CD4-positive, alpha-beta T cell treated with Interleukin-21 for 1 hour (primary cell): ENCODE measurements around the gene NDUFB6.
"Not testable (repeated sequence)": the region's sequence is repeated elsewhere in the genome, so short reads cannot be mapped to it uniquely, and the experiment has no call there.

ENCODE experiments used
- DNase-seq: peaks from one replicate; pipeline ENCODE4 v3.0.0-alpha.2; 2020

NDUFB6 gene

GRCh38 chr9:32570262-32570661, 2.7 kb downstream of the NDUFB6 start:
- no peak for DNase-seq

- no peak for DNase-seq
Measured at GRCh38 chr9:32566770-32567169, 6.2 kb downstream of the NDUFB6 start.

GRCh38 chr9:32565967-32566366, 7.0 kb downstream of the NDUFB6 start:
- no peak for DNase-seq

GRCh38 chr9:32558408-32558934, 14.5 kb downstream of the NDUFB6 start:
- no peak for DNase-seq

DNA sequence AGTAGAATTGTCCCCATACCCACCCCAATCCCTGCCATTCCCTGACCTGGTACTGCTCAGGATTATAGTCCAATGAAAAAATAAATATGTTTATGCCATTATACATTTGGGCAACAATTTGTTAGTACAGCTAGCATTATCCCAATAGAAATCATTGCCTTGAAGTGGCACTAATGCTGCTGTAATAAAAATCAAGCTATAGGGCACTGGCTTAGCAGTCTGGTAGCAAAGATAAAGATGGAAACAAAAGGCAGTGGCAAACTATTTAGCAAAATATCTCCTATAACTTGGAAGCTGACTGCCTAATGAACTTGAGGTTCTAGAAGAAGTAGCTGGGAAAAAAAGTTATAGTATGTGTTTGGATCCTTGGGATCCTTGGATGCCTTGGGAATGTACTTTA, 18.4 kb downstream of the NDUFB6 start:
- no peak for DNase-seq

- DNase-seq, result no peak
Measured at GRCh38 chr9:32554107-32554506, 18.9 kb downstream of the NDUFB6 start.

DNA sequence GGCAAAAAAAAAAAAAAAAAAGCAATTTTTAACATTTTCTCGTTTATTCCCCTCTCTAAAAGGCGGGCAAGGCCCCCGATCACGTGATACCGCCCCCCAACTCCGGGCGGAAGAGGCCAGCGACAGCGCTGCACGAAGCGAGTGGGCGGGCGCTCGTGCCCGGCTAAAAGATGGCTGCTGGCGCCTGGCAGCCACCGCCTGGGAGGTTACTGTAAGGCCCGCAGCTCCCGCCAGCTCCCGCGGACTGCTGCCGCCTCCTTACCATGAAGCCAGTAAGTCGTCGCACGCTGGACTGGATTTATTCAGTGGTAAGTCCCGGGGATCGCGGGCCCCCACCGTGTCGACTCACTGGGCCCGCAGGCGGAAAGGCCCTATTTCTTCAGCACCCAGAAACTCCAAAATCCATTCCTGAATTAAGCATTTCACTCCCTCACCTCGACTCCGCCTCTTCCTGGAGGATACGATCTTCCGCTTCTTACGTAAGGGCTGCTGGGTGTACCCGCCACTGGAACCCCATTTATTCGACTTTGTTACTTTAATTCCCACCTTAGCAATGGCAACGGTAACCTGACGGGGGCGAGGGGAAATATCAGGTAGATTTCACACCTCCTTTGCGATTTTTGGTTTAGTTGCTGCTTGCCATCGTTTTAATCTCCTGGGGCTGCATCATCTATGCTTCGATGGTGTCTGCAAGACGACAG, 20.6 kb downstream of the NDUFB6 start, which contains the start of the genes SMIM27 and TOPORS:
Gene SMIM27, plus strand, starts transcription at position 156 of the 701 bp plus-strand sequence. Its CDS starts 108 bp downstream, at position 264.
Gene TOPORS, minus strand, starts transcription at position 415 of the 701 bp plus-strand sequence. Its CDS starts 150 bp downstream, at position 265.
- DNase-seq, result peak; percentile 92

GRCh38 chr9:32551276-32552051, 21.5 kb downstream of the NDUFB6 start:
- DNase-seq, result peak; percentile 59

GRCh38 chr9:32550562-32551275, 22.2 kb downstream of the NDUFB6 start:
- peak; percentile 98 for DNase-seq

GRCh38 chr9:32550150-32550561, 22.8 kb downstream of the NDUFB6 start:
- DNase-seq, result peak; percentile 12

DNA sequence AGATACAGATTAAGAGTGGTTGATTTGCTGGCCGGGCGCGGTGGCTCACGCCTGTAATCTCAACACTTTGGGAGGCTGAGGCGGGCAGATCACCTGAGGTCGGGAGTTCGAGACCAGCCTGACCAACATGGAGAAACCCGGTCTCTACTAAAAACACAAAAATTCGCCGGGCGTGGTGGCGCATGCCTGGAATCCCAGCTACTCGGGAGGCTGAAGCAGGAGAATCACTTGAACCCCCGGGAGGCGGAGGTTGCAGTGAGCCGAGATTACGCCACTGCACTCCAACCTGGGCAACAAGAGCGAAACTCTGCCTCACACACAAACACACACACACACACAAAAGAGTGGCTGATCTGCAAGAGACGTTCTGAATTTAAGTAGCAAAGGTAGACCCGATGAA, 24.7 kb downstream of the NDUFB6 start:
- not testable (repeated sequence) for DNase-seq

- no peak for DNase-seq
Measured at GRCh38 chr9:32545884-32546283, 27.1 kb downstream of the NDUFB6 start.

GRCh38 chr9:32543047-32543446, 29.9 kb downstream of the NDUFB6 start:
- no peak for DNase-seq

GRCh38 chr9:32533816-32534215, 39.1 kb downstream of the NDUFB6 start:
- no peak for DNase-seq

- DNase-seq, result no peak
Measured at GRCh38 chr9:32533336-32533735, 39.6 kb downstream of the NDUFB6 start.

DNA sequence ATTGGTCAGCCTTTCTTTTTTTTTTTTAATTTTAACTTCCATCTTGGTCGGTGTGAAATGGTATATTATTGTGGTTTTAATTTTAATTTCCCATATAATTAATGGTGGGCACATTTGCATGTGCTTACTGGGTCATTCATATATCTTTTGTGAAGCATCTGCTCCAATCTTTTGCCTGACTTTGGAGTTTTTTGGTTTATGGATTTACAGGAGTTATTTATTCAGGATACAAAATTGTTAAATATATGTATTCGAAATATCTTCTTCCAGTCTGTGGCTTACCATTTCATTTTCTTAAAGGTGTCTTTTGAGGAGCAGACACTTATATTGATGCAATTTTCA, 46.3 kb downstream of the NDUFB6 start:
- DNase-seq, result no peak

DNA sequence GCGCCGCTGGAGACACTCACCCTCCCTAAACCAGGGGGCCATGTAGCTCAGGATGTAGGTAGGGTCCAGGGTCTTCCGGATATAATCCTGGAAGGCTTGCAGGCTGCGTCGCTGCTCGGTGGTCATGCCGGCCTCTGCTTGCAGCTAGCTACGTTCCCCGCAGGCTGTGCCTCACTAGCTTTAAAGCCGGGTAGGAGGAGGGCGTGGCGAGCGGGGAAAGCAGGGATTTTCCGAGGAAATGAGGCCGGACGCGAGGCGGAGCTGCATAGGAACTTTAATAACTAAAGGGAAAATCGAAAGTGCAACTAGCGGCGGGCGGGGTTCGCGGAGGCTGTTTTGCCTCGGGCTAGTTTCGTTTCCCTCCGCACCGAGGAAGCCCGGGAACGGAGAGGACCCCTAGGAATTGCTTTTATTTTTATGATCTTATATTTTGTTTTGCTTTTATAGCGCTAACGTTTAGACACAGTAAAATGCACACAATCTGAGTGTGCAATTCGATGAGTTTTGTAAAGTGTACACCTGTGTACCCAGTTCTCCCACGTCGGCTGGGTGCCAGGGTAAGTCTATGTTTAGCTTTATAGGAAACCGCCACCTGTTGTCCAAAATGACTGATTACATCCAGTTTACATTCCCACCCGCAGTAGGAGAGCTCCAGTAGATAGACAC, 46.8 kb downstream of the NDUFB6 start, which contains the start of gene RIGI:
Gene RIGI, minus strand, starts transcription at position 156 of the 666 bp plus-strand sequence. Its CDS starts 30 bp downstream, at position 126.
- peak; percentile 92 for DNase-seq

- no peak for DNase-seq
Measured at GRCh38 chr9:32525709-32526030, 47.3 kb downstream of the NDUFB6 start.

DNA sequence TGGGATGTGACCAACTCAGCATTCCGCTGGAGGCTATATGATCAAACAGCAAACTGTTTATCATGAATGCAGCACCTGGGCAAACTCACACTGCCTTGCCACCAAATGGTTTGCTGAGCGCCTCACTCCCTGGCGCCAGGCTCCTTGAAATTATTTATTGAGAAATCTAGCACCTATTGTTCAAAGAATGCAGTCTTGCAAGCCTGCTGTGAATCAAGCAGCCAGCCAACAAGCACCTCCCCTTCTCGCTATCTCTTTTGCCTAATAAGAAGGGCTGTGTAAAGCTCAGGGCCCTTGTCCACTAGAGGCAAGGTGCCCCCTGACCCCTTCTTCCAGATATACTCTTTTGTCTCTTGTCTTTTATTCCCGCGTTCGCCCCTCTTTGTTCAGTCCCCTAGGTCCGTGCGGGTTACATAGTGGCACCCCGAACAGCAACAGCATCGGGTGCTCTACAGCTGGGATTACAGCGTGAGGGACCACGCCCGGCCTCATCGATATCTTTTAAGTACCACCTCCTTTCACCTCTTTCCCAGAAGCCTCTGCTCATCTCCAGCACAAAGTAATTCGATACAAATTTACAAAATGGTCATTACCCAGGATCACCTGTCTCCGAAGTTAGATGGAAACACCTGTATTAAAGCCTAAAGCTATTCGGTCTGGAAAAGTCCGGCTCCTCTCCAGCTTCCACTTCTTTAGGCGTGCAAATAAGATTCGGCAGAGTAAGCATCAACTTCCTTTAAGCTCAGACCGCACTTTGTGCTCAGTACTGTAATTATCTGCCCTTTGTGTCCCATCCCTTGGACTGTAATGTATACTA, 47.9 kb downstream of the NDUFB6 start:
- peak; percentile 32 for DNase-seq

GRCh38 chr9:32524558-32524891, 48.4 kb downstream of the NDUFB6 start:
- DNase-seq, result not testable (repeated sequence)

- no peak for DNase-seq
Measured at GRCh38 chr9:32523910-32524309, 49.0 kb downstream of the NDUFB6 start.

- no peak for DNase-seq
Measured at GRCh38 chr9:32518276-32518675, 54.7 kb downstream of the NDUFB6 start.
